Subcutaneous adipose tissue (tissue), 4 donors: ENCODE results near the gene GPC3. TPM values are rescaled to one million over a fixed set of nuclear protein-coding genes. Genes with fewer than 3 reads are reported as not detected.

Source experiments
- CTCF ChIP-seq: fragments of 450-650 bp; IDR thresholded peaks from one replicate; pipeline ENCODE4 v1.5.1; 2016; ENCODE audit warnings: low read depth, mild to moderate bottlenecking, control low read depth, antibody characterized with exemption, moderate library complexity
- total RNA-seq, 4 donors: library from RNA; depleted of rRNA; stranded (reverse); fragments of >200 nt; gene quantifications; one replicate each; pipeline ENCODE4 v1.1.0, GENCODE V29; 2016

The GPC3 gene
- total RNA-seq, 4 donors from 2014 or later, result 61.8 to 142 (median 84.5) TPM

DNA sequence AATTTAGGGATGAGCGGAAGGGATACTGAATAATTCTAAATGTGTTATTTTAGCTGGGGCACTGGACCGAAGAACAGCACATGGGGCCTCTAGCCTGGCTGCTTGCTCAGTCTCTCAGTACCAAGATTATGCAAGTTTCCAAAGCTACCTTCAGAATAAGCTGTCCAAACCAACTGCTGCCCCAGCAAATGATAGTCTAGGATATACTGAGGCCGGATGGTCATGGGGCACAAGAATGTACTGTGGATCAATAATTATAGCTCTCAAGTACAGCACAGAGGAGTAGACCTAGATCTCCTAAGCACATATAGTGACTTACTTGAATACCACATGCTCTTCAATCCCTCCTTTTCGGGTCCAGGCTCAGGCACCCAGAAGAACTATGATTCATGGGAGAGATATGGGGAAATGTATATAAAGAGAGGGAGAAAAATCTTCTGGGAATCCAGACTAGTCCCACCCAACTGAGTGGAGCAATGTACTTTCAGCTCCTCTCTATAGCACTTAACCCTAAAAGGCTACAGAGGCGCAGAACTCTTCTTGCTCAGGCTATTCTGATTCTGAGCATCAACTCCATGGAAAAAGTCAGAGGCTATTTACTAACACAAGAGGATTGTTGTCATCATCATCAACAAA is 409.8 kb downstream of the GPC3 start:
- TF ChIP-seq CTCF, result no peak

GRCh38 chrX:133574716-133575115 is 410.7 kb downstream of the GPC3 start:
- no peak for TF ChIP-seq CTCF

DNA sequence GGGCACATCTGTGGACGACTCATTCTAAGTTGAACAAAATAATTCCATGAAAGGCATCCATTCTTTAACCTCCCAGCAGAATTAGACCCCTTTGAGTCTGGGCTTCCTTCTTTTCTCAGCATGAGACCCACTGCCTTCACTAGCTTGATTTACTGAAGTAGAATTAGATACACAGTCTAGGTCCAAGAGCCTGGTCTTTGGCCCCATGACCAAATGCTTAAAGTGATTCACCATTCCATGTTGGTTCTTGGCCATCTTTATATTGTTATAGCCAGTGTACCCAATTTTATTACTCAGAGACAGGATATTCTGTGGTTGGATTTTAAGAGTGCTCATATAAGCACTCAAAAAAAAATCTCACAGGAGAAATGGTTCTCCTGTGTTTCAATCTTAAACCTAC is 414.8 kb downstream of the GPC3 start:
- no peak for TF ChIP-seq CTCF

- TF ChIP-seq CTCF, result no peak
Observed at GRCh38 chrX:133569217-133569616, 416.2 kb downstream of the GPC3 start.

- no peak for TF ChIP-seq CTCF
Observed at GRCh38 chrX:133568109-133568508, 417.3 kb downstream of the GPC3 start.

DNA sequence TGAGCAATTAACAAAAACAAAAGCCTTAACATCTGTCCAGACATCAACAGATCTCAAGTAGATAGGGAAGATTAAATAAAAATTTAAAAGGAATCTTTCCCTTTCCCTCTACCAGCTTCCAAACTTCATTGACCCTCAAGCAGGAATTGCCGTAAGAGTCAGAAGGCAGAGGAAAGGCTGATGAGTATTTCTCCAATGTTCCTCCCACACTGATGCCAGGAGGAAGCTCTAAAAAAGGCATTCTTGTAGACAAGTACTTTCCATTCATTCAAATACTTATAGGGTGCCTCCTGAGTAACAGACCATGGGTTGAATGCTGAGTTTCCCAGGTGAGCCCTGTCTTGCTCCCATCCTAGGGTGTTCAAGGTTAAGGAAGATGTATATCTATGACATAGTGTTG is 418.5 kb downstream of the GPC3 start:
- no peak for TF ChIP-seq CTCF

DNA sequence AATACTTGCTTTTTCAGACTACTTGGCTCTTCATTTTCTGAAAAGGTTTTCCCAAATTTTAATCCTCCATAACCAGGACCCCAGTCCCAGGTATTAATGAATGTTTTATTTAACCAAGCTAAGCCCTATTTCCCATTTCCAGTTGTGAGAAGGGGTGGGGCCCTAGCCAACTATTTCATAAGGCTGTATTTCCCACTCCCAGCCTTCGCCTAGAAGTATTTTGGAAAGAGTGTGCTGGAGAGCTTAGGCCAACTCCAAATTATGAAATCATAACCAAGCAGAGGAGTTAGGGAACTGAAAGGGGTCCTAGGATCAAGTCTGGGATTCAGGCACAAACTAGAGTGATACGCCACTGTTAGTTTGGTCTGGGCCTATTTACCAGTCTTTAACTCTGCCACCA is 421.7 kb downstream of the GPC3 start:
- TF ChIP-seq CTCF, result no peak
